GM21515 (cell line): Measurements from ENCODE around the gene CDT1.

Experiments
- ATAC-seq: cut with Tn5 transposase; IDR thresholded peaks from one replicate; pipeline ENCODE4 v1.9.1; 2021; ENCODE audit not compliant: unreplicated experiment

CDT1 gene

GRCh38 chr16:88835383-88835782, 31.8 kb downstream of the CDT1 start:
- no peak for ATAC-seq

GRCh38 chr16:88835818-88836217, 32.2 kb downstream of the CDT1 start:
- ATAC-seq: no peak

- no peak for ATAC-seq
Measured at GRCh38 chr16:88836791-88837190, 33.2 kb downstream of the CDT1 start.

- no peak for ATAC-seq
Measured at GRCh38 chr16:88837806-88838205, 34.2 kb downstream of the CDT1 start.

GRCh38 chr16:88838566-88838965, 35.0 kb downstream of the CDT1 start:
- ATAC-seq: no peak

GRCh38 chr16:88839026-88839529, 35.5 kb downstream of the CDT1 start:
- ATAC-seq: no peak

GRCh38 chr16:88839745-88840599, 36.4 kb downstream of the CDT1 start:
- ATAC-seq: no peak

- ATAC-seq: no peak
Measured at GRCh38 chr16:88840600-88841215, 37.1 kb downstream of the CDT1 start.

- no peak for ATAC-seq
Measured at GRCh38 chr16:88841521-88842307, 38.1 kb downstream of the CDT1 start.

GRCh38 chr16:88842308-88842756, 38.7 kb downstream of the CDT1 start:
- ATAC-seq: no peak

GRCh38 chr16:88842806-88843205, 39.2 kb downstream of the CDT1 start:
- no peak for ATAC-seq

- ATAC-seq: no peak
Measured at GRCh38 chr16:88843256-88843655, 39.7 kb downstream of the CDT1 start.

- no peak for ATAC-seq
Measured at GRCh38 chr16:88844419-88845036, 40.9 kb downstream of the CDT1 start.

GRCh38 chr16:88846088-88846487, 42.5 kb downstream of the CDT1 start:
- ATAC-seq: no peak

- ATAC-seq: no peak
Measured at GRCh38 chr16:88847654-88848053, 44.1 kb downstream of the CDT1 start.

GRCh38 chr16:88848557-88848956, 45.0 kb downstream of the CDT1 start:
- ATAC-seq: no peak

GRCh38 chr16:88850531-88851199, 47.1 kb downstream of the CDT1 start:
- ATAC-seq: no peak

- ATAC-seq: no peak
Measured at GRCh38 chr16:88851616-88852015, 48.0 kb downstream of the CDT1 start.

- ATAC-seq: no peak
Measured at GRCh38 chr16:88853325-88853941, 49.8 kb downstream of the CDT1 start.
